ENCODE results near the gene SV2B.
"Not testable (repeated sequence)": the region's sequence is repeated elsewhere in the genome, so short reads cannot be mapped to it uniquely, and the experiment has no call there.

The SV2B gene, protein sequence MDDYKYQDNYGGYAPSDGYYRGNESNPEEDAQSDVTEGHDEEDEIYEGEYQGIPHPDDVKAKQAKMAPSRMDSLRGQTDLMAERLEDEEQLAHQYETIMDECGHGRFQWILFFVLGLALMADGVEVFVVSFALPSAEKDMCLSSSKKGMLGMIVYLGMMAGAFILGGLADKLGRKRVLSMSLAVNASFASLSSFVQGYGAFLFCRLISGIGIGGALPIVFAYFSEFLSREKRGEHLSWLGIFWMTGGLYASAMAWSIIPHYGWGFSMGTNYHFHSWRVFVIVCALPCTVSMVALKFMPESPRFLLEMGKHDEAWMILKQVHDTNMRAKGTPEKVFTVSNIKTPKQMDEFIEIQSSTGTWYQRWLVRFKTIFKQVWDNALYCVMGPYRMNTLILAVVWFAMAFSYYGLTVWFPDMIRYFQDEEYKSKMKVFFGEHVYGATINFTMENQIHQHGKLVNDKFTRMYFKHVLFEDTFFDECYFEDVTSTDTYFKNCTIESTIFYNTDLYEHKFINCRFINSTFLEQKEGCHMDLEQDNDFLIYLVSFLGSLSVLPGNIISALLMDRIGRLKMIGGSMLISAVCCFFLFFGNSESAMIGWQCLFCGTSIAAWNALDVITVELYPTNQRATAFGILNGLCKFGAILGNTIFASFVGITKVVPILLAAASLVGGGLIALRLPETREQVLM

DNA sequence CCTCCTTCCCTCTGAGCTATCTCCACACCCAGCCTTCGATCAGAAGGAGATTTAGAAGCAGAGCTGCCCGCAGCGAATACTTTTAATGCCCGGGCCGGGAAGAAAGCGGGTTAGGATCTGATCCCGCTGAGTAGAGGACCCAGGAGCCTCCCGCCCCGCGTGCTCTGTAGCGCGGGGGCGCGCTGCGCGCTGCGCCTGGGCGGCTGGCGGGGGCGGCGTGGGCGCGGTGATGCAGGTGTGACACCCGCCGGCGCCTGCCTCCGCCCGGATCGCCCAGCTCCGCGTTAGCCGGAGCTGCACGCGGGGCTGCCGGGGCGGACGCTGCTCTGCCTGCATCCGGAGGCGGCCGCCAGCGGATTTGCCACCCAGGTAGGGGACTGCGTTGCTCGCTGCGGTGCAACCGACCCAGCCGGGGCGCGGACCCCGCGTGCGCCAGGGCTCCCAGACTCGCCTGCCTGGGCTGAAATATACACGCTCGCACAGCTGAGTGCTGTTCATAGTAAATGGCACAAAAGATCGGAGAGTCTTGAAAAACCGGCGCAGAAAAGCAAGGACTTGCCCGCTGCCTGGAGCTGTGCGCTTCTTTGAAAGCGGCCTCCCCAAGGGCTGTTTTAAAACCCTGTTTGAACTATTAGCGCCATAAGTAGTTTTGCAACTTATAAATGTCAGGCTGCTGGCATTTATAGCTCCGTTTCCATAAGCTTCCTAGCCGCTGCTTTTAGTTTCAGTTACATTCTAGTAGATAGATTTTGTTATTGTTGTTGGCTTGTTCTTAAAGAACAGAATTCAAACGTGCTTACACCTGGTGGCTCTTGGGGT lies at the start of gene SV2B:
SV2B (plus strand) TSS at position 263 of the 819 bp plus-strand sequence. CDS start 126,007 bp downstream, outside the sequence.
- DNase-seq = peak; percentile 52

DNA sequence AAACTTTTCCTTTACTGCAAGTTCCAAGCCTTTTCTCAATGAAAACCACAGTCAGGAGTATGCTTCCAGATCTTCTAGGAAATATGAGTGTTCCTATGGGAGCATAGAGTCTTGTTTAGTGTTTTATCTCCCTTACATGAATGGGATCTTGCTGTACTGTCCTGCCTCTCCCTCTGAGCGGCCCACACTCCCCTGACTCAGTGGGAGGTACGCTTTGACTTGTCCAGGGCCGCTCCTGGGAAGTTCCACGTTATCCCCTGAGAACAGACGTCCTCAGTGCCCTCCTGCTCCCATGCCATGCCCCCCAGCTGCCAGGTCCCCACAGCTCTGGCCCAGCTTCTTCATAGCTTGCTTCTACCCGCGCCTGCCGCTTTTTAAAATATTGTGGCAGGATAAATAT lies 48.8 kb upstream of the SV2B start:
- no peak for DNase-seq

DNA sequence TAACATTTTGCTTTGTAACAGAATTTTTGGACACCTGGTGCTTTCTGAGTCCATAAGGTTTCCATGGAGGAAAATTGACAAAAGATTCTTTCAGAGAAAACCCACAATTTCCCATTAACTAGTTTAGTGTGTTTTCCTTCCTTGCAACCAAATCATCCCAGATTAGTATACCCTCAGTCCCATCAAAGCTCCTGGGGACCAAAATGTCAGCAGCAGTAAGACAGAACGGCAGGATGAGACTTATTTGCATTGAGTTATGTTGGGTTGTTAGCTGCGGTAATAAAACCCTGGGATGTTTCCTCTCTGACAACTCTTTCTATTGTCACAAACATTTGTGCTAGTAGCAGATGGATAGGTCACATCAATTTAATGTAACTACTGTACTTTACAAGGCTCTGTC lies 45.2 kb upstream of the SV2B start:
- DNase-seq = no peak

DNA sequence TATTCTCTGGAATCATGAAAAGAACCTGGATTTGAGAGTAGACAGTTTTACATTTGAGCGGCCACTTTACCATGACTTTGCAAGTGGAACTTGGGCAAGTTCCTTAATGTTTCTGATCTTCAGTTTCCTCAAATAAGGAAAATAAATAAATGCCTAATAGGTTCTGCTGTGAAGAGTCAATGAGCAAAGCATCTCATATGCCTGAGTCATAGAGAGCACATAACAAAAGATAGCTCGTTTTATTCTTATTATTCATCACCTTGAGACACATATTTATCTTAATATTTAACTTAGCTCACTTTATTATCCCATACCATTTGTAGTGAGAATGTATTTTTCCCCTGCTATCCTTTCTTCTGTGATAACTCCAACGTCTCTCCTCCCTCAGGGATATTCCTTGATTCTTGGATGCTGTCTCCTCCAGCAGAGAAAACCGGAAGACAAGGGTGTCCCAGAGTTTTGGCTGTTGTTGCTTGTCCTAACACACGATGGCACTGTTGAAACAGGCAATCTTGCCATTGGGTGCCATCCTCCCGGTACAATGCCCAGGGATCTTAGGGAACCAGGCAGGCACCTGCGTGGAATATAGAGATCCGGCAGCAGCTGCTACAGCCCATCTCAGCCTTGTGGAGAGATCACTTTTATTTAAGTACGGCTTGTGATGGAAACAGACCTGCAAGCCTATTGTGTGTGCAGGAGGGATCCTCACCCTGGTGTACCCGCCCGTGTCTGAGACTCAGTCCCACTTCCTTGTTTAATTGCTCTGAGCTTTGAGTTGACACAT lies 44.3 kb upstream of the SV2B start:
- DNase-seq = peak; percentile 83

DNA sequence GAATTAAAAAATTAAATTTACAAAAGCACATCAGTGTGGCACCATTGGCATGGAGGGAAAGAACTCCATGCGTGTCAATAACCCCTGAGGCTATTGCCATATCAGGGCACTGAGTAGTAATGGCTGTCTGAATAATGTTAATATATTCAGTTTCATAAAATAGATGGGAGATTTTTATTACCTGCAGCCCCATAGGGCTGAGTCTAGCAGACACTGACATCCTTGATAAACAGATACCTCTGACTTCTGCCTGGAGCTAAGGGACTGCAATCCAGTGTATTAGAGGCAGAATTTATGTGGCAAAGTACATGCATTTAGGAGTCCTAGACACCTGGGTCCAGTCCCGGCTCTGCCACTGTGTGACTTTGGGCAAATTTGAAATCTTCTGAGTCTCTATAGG lies 38.8 kb upstream of the SV2B start:
- DNase-seq = no peak

DNA sequence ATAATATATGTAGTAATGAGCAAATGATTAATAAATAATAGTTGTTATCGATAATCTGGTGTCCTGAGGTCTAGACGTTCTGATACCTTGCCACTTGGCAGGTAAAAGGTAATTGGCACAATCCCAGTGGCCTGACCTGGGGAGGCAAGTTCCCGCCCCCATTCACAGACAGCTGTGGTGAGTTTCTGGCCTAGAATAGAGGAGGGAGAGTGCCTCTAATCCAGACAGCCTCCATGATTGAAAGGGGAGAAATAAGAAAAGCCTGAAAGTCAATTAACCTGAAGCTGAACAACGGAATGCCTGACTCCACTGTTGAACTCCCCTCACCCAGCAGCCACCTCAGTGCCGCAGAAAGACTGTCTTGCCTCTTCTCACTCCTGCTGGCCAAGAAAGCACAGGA lies 38.1 kb upstream of the SV2B start:
- no peak for DNase-seq

DNA sequence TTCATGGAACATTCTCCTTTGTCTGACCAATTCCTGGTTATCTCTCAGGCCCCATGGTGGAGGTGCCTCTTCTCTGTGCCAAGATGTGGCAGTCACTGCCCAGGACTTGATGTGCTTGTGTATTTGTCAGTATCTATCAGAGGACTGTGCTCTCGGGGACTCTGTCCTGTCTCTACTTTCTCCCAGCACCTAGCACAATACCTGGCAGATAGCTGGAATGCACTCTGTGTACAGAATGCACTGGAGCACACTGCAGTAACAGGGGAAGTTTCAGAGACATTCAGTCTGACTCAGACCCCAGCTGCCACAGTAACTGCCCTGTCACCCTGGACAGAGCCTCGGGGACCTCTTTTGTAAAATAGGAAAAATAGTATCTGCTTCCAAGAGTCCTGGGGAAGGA lies 34.6 kb upstream of the SV2B start:
- no peak for DNase-seq

DNA sequence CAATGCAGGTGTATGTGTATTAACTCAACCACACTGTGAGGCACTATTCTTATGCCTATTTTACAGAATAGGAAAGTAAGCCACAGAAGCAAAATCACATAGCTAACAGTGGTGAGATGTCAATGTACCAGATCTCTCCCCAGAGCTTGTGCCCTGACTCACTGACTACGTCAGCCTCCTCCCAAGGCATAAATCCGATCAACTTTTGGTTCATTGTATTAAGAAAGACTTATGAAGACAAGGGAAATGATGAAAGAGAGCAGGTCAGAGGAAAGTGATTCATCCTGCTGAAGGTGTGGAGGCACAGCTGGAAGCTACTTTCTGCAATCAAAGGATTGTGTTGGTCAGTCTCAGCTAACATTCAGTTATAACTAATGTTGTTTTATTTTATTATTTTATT lies 33.0 kb upstream of the SV2B start:
- DNase-seq = no peak

DNA sequence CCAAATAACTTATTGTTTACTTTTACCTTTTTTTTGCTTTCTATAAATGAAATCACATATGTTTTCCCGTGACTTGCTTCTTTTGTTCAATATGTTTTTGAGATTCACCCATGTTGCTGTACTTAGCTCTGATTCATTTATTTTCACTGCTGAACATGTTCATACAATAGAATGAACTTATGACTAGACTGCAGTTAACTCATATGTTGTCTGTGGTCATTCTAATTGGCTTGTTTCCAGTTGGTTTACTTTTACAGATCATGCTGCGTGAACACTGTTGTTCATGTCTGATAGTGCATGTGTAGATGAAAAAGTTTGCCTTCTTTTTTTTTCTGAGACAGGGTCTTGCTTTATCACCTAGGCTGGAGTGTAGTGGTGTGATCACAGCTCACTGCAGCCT lies 31.6 kb upstream of the SV2B start:
- DNase-seq = no peak

DNA sequence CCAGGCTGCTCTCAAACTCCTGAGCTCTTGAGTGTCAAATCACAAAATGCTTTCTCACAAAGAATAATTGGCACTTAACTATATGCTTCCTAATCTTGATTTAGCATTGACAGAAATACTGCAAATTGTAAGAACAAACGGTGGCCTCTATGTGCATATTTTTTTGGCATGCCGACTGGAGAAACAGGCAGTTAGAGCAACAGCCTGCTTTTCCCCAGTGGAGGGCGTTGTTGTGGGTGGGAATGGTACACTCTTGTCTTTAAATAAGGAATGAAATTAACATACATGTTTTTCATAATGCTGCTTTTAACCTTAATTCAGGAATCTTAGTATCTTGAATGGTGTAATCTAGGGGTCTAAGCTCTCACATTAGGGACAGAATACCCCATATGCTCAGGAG lies 31.1 kb upstream of the SV2B start:
- no peak for DNase-seq

DNA sequence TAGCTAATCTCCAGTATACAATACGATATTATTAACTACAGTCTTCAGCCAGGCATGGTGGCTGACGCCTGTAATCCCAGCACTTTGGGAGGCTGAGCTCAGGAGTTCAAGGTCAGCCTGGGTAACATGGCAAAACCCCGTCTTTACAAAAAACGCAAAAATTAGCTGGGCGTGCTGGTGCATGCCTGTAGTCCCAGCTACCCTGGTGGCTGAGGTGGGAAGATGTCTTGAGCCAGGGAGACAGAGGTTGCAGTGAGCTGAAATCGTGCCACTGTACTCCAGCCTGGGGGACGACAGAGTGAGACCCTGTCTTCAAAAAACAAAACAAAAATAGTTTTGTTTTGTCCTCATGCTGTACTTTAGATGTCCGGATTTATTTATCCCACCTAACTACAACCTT lies 29.2 kb upstream of the SV2B start:
- DNase-seq = no peak

DNA sequence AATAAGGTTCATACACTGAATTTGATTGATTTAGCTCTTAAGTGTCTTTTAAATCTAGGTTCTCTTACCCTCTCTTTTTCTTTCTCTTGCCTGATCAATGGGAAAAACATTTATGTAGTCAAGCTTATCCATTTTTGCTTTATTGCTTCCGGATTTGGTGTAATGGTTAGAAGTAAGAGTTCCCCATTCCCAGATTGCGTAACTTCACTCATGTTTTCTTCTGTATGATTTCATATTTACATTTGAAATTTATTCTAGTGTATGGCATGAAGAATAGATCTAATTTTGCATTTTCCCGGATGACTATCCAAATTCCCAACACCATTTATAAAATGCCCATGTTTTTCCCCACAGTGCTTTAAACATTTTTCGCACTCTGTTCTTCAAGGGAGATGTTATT lies 27.9 kb upstream of the SV2B start:
- no peak for DNase-seq

DNA sequence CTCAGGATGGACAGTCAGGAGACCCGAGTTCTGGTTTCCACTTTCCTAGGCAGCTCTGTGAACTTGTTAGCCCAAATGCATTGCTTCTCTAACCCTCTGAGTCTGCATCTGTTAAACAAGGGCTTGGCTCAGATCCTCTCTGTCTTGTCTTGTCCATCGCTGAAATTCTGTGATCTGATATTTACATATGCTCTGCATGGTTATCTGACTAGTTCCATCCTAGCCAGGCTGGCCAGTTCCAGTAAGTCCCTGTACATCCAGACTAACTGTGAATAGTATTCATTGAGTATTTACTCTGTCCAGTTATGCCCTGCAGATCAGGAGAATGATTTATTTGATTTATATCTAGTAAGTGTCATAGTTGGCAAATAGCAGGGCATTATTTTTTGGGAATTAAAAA lies 27.0 kb upstream of the SV2B start:
- no peak for DNase-seq

DNA sequence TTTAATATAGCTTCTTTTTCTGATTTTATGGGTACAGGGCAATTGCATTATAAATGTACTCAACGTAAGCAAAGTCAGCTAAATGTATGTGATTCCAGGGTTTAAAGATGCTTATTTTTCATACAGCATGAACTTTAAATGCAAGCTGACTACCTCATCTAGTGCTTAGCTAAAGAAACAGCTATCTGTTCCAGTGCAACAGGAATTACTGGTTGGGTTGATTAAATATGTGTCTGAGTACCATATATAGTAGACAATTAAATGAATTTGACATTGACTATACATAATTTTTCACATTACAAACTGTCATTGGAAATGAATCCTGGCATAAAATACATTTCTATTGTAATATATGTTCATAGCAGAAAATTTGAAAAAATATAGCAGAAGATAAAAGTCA lies 26.3 kb upstream of the SV2B start:
- DNase-seq = no peak

DNA sequence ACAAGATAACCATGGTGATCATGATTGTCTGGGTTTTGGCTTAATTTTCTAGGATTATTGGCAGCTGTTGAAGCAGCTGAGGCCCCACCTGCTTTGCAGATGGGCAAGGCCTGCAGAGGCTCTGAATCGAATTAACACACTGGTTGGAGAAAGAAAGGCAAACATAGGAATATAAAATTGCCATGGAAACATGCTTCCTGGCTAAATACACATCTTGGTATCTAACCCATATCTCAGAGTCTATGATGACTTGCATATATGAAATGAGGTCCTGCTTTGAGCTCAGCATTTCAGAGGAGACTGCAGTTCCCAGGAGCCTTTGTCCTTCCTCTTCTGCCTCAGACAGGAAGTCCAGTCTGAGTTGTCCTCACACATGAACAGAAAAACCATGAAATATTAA lies 24.3 kb upstream of the SV2B start:
- peak; percentile 85 for DNase-seq

DNA sequence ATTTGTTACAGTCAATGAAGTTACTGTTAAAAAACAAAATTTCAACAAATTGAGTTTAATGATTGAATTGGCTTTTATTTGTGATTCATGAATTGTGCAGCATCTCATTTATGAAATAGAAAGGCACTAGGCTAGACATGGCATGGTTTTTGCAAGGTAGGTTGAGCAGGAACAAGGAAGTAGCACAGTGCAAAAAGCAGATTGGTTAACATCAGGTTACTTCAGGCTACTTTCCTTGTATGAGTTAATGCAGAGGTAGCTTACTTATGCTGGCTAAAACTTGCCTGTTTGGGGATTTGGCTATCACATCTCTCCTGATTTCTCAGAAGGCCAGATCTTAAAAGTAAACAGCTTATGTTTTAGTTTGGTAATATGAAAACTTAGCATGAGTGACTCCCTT lies 23.0 kb upstream of the SV2B start:
- DNase-seq = no peak

DNA sequence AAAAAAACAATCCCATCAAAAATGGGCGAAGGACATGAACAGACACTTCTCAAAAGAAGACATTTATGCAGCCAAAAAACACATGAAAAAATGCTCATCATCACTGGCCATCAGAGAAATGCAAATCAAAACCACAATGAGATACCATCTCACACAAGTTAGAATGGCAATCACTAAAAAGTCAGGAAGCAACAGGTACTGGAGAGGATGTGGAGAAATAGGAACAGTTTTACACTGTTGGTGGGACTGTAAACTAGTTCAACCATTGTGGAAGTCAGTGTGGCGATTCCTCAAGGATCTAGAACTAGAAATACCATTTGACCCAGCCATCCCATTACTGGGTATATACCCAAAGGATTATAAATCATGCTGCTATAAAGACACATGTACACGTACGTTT lies 6.2 kb upstream of the SV2B start:
- DNase-seq = not testable (repeated sequence)

DNA sequence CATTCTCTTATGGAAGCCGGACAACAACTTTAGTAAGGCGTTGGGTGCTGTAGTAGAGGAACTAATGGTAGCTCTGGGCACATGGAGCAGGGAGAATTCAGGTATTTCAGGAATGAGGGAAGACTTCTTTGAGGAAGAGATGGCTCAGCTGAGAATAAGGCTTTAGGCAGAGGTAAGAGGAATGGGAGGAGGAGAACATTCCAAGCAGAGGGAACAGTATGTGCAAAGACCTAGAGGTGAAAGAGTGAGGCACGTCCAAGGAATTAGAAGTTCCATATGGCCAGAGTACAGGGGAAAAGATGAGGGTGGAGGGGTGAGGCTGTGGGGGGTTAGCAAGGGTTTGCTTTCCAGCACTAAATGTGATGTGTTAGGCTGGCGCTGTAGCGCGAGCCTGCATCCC lies 1.6 kb upstream of the SV2B start:
- no peak for DNase-seq

DNA sequence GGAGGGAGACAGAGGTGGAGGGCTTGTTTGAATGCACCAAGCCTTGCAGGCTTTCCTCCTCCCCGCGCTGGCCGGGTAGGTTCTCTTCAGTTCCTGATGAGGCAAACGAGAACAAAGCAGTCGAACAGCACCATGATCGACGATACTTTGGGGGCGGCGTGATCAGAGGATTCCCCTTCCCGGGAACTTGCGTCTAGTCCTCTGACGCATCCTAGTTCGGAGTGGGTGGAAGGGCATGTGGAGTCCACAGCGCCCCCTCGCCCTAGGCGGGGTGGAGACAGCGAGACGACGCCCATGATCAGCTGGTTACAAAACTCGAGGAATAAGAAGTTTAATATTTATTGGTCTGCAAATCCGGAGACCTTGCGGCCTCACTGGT lies 452 bp upstream of the SV2B start:
- DNase-seq = peak; percentile 43

DNA sequence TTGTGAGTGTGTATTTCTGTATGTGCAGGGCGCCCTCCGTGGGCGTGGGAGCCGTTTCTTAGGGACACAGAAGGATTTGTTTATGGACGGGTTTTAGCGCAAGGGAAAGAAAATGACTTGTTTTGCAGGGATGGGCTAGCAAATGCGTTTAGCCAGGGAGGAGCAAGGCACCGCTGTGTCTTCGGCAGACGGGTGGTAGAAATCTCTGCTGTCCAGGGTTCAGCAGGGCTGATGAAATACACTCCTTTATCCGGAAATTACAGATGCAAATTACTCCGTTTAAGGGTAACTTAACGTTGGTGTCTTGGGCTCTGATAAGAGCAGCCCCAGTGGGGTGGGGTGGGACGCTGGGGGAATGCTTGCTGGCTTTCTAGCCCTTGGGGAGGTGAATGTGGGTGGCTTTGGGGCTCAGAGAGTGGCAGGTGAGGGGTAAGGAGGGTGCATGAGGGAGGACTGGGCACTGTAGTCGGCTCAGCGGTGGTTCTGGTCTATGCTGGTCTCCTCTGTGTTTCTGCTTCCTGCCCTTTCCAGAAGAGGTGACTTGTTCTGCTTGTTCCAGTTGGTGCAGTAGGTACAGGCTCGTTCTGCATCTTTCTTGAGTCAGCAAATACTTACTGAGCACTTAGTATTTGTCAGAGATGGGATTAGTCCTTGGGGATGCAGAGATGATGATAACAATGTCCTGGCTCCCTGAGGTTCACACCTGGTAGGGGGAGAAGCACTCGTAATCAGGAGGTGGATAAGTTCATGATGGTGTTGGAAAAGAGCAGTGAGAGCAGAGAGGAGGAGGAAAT lies 954 bp downstream of the SV2B start:
- no peak for DNase-seq

DNA sequence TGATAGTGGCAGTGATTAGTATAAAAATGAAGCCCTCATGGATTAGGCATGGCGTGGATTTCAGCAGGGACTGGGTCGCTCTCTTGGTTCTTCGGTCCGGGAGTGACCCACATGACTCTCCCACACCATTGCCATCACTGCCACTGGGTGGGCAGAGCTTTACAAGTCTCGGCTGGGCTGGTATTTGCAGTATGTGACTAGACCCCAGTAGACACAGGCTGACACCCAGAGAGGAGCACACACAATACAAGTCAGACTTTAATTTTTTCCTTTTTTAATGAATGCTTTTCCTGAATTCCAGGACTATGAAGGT lies 1.5 kb downstream of the SV2B start:
- DNase-seq = no peak

All from NCI-H2171 treated with DMSO at 0.1 percent for 48 hours (cell line).